ENCODE results near the gene PPIE.

PPIE gene

GRCh38 chr1:39717809-39718208 lies 20.9 kb upstream of the PPIE start:
- H3K27me3 ChIP-seq (ENCODE audit: control insufficient read depth, insufficient read depth, low read length, poor library complexity, severe bottlenecking) = peaks cover 91% of the 10 kb centered on the region

GRCh38 chr1:39720094-39720999 lies 18.3 kb upstream of the PPIE start:
- WGBS, 2 experiments = 45 to 49% methylated on average over 7 of the region's 7 CpGs
- H3K27me3 ChIP-seq (ENCODE audit: control insufficient read depth, insufficient read depth, low read length, poor library complexity, severe bottlenecking) = peaks cover 89% of the 10 kb centered on the region

More at GRCh38 chr1:39717809-39718208, 20.9 kb upstream of the PPIE start:
- Histone ChIP-seq H3K36me3 (ENCODE audit: control insufficient read depth, insufficient read depth, low read length) (no peaks in the 10 kb centered on the region), H3K27ac (ENCODE audit: insufficient read depth, low read depth, low read length, poor library complexity, severe bottlenecking) (no peak overlapping the region), H3K4me3 (ENCODE audit: insufficient read depth, low read depth, low read length) (no peak overlapping the region), H3K9me3 (ENCODE audit: control insufficient read depth, low read length) (no peaks in the 10 kb centered on the region), H3K4me1 (ENCODE audit: control insufficient read depth, insufficient read depth, low read length) (no peaks in the 10 kb centered on the region)
- 50 to 59% methylated on average over 4 to 6 of the region's 6 CpGs for WGBS, 2 experiments

GRCh38 chr1:39721664-39722063 lies 17.0 kb upstream of the PPIE start:
- Histone ChIP-seq H3K9me3 (ENCODE audit: control insufficient read depth, low read length) (no peaks in the 10 kb centered on the region), H3K36me3 (ENCODE audit: control insufficient read depth, insufficient read depth, low read length) (no peaks in the 10 kb centered on the region), H3K4me3 (ENCODE audit: insufficient read depth, low read depth, low read length) (no peak overlapping the region), H3K27me3 (ENCODE audit: control insufficient read depth, insufficient read depth, low read length, poor library complexity, severe bottlenecking) (peaks cover 89% of the 10 kb centered on the region), H3K4me1 (ENCODE audit: control insufficient read depth, insufficient read depth, low read length) (no peaks in the 10 kb centered on the region), H3K27ac (ENCODE audit: insufficient read depth, low read depth, low read length, poor library complexity, severe bottlenecking) (no peak overlapping the region)

More at GRCh38 chr1:39720094-39720999, 18.3 kb upstream of the PPIE start:
- H3K27ac ChIP-seq (ENCODE audit: insufficient read depth, low read depth, low read length, poor library complexity, severe bottlenecking) = no peak overlapping the region
- H3K4me3 ChIP-seq (ENCODE audit: insufficient read depth, low read depth, low read length) = no peak overlapping the region
- no peaks in the 10 kb centered on the region for H3K36me3 ChIP-seq (ENCODE audit: control insufficient read depth, insufficient read depth, low read length)
- H3K9me3 ChIP-seq (ENCODE audit: control insufficient read depth, low read length) = no peaks in the 10 kb centered on the region
- H3K4me1 ChIP-seq (ENCODE audit: control insufficient read depth, insufficient read depth, low read length) = no peaks in the 10 kb centered on the region

- Histone ChIP-seq H3K4me1 (ENCODE audit: control insufficient read depth, insufficient read depth, low read length) (no peaks in the 10 kb centered on the region), H3K4me3 (ENCODE audit: insufficient read depth, low read depth, low read length) (no peak overlapping the region), H3K9me3 (ENCODE audit: control insufficient read depth, low read length) (no peaks in the 10 kb centered on the region), H3K36me3 (ENCODE audit: control insufficient read depth, insufficient read depth, low read length) (no peaks in the 10 kb centered on the region), H3K27ac (ENCODE audit: insufficient read depth, low read depth, low read length, poor library complexity, severe bottlenecking) (no peak overlapping the region), H3K27me3 (ENCODE audit: control insufficient read depth, insufficient read depth, low read length, poor library complexity, severe bottlenecking) (peaks cover 89% of the 10 kb centered on the region)
- WGBS, 2 experiments = 18 to 21% methylated on average over 2 of the region's 2 CpGs
Measured at GRCh38 chr1:39722495-39722894, 16.2 kb upstream of the PPIE start.

GRCh38 chr1:39726600-39726999 lies 12.1 kb upstream of the PPIE start:
- Histone ChIP-seq H3K27ac (ENCODE audit: insufficient read depth, low read depth, low read length, poor library complexity, severe bottlenecking) (no peak overlapping the region), H3K4me1 (ENCODE audit: control insufficient read depth, insufficient read depth, low read length) (no peaks in the 10 kb centered on the region), H3K36me3 (ENCODE audit: control insufficient read depth, insufficient read depth, low read length) (no peaks in the 10 kb centered on the region), H3K9me3 (ENCODE audit: control insufficient read depth, low read length) (no peaks in the 10 kb centered on the region), H3K4me3 (ENCODE audit: insufficient read depth, low read depth, low read length) (no peak overlapping the region), H3K27me3 (ENCODE audit: control insufficient read depth, insufficient read depth, low read length, poor library complexity, severe bottlenecking) (peaks cover 99% of the 10 kb centered on the region)
- 60 to 80% methylated on average over 1 of the region's 3 CpGs for WGBS, 2 experiments

GRCh38 chr1:39727221-39727931 lies 11.3 kb upstream of the PPIE start:
- H3K4me1 ChIP-seq (ENCODE audit: control insufficient read depth, insufficient read depth, low read length) = no peaks in the 10 kb centered on the region
- no peaks in the 10 kb centered on the region for H3K9me3 ChIP-seq (ENCODE audit: control insufficient read depth, low read length)
- H3K27me3 ChIP-seq (ENCODE audit: control insufficient read depth, insufficient read depth, low read length, poor library complexity, severe bottlenecking) = peaks cover 99% of the 10 kb centered on the region
- H3K27ac ChIP-seq (ENCODE audit: insufficient read depth, low read depth, low read length, poor library complexity, severe bottlenecking) = no peak overlapping the region
- H3K4me3 ChIP-seq (ENCODE audit: insufficient read depth, low read depth, low read length) = no peak overlapping the region
- H3K36me3 ChIP-seq (ENCODE audit: control insufficient read depth, insufficient read depth, low read length) = no peaks in the 10 kb centered on the region
- 44 to 50% methylated on average over 10 of the region's 10 CpGs for WGBS, 2 experiments

- H3K36me3 ChIP-seq (ENCODE audit: control insufficient read depth, insufficient read depth, low read length) = no peaks in the 10 kb centered on the region
- no peak overlapping the region for H3K4me3 ChIP-seq (ENCODE audit: insufficient read depth, low read depth, low read length)
- H3K27me3 ChIP-seq (ENCODE audit: control insufficient read depth, insufficient read depth, low read length, poor library complexity, severe bottlenecking) = peaks cover 99% of the 10 kb centered on the region
- H3K4me1 ChIP-seq (ENCODE audit: control insufficient read depth, insufficient read depth, low read length) = no peaks in the 10 kb centered on the region
- no peaks in the 10 kb centered on the region for H3K9me3 ChIP-seq (ENCODE audit: control insufficient read depth, low read length)
- no peak overlapping the region for H3K27ac ChIP-seq (ENCODE audit: insufficient read depth, low read depth, low read length, poor library complexity, severe bottlenecking)
- WGBS, 2 experiments = 73 to 74% methylated on average over 14 of the region's 14 CpGs
Measured at GRCh38 chr1:39727932-39728317, 10.8 kb upstream of the PPIE start.

- no peaks in the 10 kb centered on the region for H3K9me3 ChIP-seq (ENCODE audit: control insufficient read depth, low read length)
- no peak overlapping the region for H3K4me3 ChIP-seq (ENCODE audit: insufficient read depth, low read depth, low read length)
- H3K27me3 ChIP-seq (ENCODE audit: control insufficient read depth, insufficient read depth, low read length, poor library complexity, severe bottlenecking) = peaks cover 100% of the 10 kb centered on the region
- no peak overlapping the region for H3K27ac ChIP-seq (ENCODE audit: insufficient read depth, low read depth, low read length, poor library complexity, severe bottlenecking)
- no peaks in the 10 kb centered on the region for H3K4me1 ChIP-seq (ENCODE audit: control insufficient read depth, insufficient read depth, low read length)
- whole genome bisulfite sequencing, 2 experiments = 68 to 70% methylated on average over 3 of the region's 3 CpGs
- no peaks in the 10 kb centered on the region for H3K36me3 ChIP-seq (ENCODE audit: control insufficient read depth, insufficient read depth, low read length)
Measured at GRCh38 chr1:39729030-39729429, 9.7 kb upstream of the PPIE start.

GRCh38 chr1:39729842-39730241 lies 8.8 kb upstream of the PPIE start:
- no peaks in the 10 kb centered on the region for H3K4me1 ChIP-seq (ENCODE audit: control insufficient read depth, insufficient read depth, low read length)
- no peak overlapping the region for H3K4me3 ChIP-seq (ENCODE audit: insufficient read depth, low read depth, low read length)
- 59 to 60% methylated on average over 3 of the region's 4 CpGs for WGBS, 2 experiments
- H3K36me3 ChIP-seq (ENCODE audit: control insufficient read depth, insufficient read depth, low read length) = no peaks in the 10 kb centered on the region
- H3K27me3 ChIP-seq (ENCODE audit: control insufficient read depth, insufficient read depth, low read length, poor library complexity, severe bottlenecking) = peaks cover 100% of the 10 kb centered on the region
- no peaks in the 10 kb centered on the region for H3K9me3 ChIP-seq (ENCODE audit: control insufficient read depth, low read length)
- no peak overlapping the region for H3K27ac ChIP-seq (ENCODE audit: insufficient read depth, low read depth, low read length, poor library complexity, severe bottlenecking)

GRCh38 chr1:39732730-39733129 lies 6.0 kb upstream of the PPIE start:
- H3K4me3 ChIP-seq (ENCODE audit: insufficient read depth, low read depth, low read length) = no peak overlapping the region
- no peaks in the 10 kb centered on the region for H3K9me3 ChIP-seq (ENCODE audit: control insufficient read depth, low read length)
- 71 to 73% methylated on average over 3 of the region's 3 CpGs for WGBS, 2 experiments
- H3K36me3 ChIP-seq (ENCODE audit: control insufficient read depth, insufficient read depth, low read length) = no peaks in the 10 kb centered on the region
- no peak overlapping the region for H3K27ac ChIP-seq (ENCODE audit: insufficient read depth, low read depth, low read length, poor library complexity, severe bottlenecking)
- peaks cover 100% of the 10 kb centered on the region for H3K27me3 ChIP-seq (ENCODE audit: control insufficient read depth, insufficient read depth, low read length, poor library complexity, severe bottlenecking)
- H3K4me1 ChIP-seq (ENCODE audit: control insufficient read depth, insufficient read depth, low read length) = no peaks in the 10 kb centered on the region

Data from ectodermal cell (in vitro differentiated cells).